ENCODE data around the gene CHMP2B.
A peak's percentile ranks its signal among the peaks of the same experiment; 100 is the strongest.

The CHMP2B gene

GRCh38 chr3:87227104-87227834, at the start of gene CHMP2B:
CHMP2B (plus strand) TSS chr3:87227309; CDS start chr3:87227523, 214 bp downstream.
- peak; percentile 92 for DNase-seq
- Mint-ChIP-seq H3K4me3 (peak within 1 kb of the TSS; percentile 93), H3K4me1 (peaks cover 38% of the 10 kb centered on the region), H3K36me3 (ENCODE audit: low read depth) (peaks cover 15% of the 10 kb centered on the region), H3K27me3 (ENCODE audit: low read depth, poor library complexity) (peaks cover 15% of the 10 kb centered on the region), H3K9me3 (peaks cover 4% of the 10 kb centered on the region), H3K27ac (peak within 1 kb of the TSS; percentile 99)
- TF ChIP-seq, protein P1, sequence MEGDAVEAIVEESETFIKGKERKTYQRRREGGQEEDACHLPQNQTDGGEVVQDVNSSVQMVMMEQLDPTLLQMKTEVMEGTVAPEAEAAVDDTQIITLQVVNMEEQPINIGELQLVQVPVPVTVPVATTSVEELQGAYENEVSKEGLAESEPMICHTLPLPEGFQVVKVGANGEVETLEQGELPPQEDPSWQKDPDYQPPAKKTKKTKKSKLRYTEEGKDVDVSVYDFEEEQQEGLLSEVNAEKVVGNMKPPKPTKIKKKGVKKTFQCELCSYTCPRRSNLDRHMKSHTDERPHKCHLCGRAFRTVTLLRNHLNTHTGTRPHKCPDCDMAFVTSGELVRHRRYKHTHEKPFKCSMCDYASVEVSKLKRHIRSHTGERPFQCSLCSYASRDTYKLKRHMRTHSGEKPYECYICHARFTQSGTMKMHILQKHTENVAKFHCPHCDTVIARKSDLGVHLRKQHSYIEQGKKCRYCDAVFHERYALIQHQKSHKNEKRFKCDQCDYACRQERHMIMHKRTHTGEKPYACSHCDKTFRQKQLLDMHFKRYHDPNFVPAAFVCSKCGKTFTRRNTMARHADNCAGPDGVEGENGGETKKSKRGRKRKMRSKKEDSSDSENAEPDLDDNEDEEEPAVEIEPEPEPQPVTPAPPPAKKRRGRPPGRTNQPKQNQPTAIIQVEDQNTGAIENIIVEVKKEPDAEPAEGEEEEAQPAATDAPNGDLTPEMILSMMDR (IDR thresholded peaks at IDR 0.05): no peak

DNA sequence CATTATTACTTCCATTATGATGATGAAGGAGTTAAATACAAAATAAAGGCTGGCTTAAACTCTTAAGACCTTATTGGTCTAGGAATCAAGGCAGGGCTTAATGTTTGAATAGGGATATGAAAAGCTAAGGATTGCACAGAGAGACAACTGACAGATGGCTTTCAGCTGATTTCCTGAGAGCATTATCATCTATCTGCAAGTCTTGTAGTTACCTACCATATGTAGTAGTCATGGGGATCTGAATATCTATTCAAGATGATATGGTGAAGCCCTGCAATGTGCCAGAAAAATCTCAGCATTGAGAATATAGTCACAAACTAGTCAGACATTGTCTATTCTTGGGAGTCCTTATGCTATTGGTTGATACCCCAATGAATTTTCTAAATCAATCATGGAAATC, 47.5 kb upstream of the CHMP2B start:
- H3K36me3 Mint-ChIP-seq (ENCODE audit: low read depth): no peaks in the 10 kb centered on the region
- H3K4me3 Mint-ChIP-seq: no peak overlapping the region
- TF ChIP-seq, protein P1 (IDR thresholded peaks at IDR 0.05): no peak
- no peak overlapping the region for H3K27ac Mint-ChIP-seq
- no peak for DNase-seq
- no peaks in the 10 kb centered on the region for H3K4me1 Mint-ChIP-seq
- H3K9me3 Mint-ChIP-seq: no peaks in the 10 kb centered on the region
- H3K27me3 Mint-ChIP-seq (ENCODE audit: low read depth, poor library complexity): peaks cover 5% of the 10 kb centered on the region

DNA sequence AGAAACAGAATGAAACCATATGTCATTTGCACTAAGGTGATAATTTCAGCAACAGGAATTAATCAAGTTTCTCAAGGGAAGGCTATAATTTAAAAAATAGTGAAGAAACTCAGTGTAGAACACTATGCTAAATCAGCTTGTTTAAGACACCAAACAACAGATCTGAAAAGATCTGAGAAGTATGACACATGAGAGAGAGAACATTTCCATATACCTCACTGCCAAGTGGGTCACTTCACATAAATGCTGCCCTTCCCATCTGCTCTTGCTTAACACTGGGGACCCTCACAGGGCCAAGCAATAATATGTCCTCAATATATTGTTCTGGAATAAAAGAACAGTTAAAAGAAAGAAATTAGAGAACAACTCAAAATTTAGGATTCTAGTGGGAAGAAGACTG, 45.6 kb upstream of the CHMP2B start:
- H3K4me1 Mint-ChIP-seq: peaks cover under 1% of the 10 kb centered on the region
- DNase-seq: no peak
- H3K27me3 Mint-ChIP-seq (ENCODE audit: low read depth, poor library complexity): peaks cover 3% of the 10 kb centered on the region
- no peaks in the 10 kb centered on the region for H3K9me3 Mint-ChIP-seq
- no peaks in the 10 kb centered on the region for H3K36me3 Mint-ChIP-seq (ENCODE audit: low read depth)
- H3K4me3 Mint-ChIP-seq: no peak overlapping the region
- TF ChIP-seq, protein P1 (IDR thresholded peaks at IDR 0.05): no peak
- no peak overlapping the region for H3K27ac Mint-ChIP-seq

- Mint-ChIP-seq H3K4me3 (no peak overlapping the region), H3K27me3 (ENCODE audit: low read depth, poor library complexity) (peaks cover 3% of the 10 kb centered on the region), H3K9me3 (no peaks in the 10 kb centered on the region), H3K36me3 (ENCODE audit: low read depth) (no peaks in the 10 kb centered on the region), H3K27ac (no peak overlapping the region), H3K4me1 (peaks cover 5% of the 10 kb centered on the region)
- no peak for DNase-seq
- TF ChIP-seq, protein P1 (IDR thresholded peaks at IDR 0.05): no peak
Measured at GRCh38 chr3:87182023-87182422, 45.1 kb upstream of the CHMP2B start.

DNA sequence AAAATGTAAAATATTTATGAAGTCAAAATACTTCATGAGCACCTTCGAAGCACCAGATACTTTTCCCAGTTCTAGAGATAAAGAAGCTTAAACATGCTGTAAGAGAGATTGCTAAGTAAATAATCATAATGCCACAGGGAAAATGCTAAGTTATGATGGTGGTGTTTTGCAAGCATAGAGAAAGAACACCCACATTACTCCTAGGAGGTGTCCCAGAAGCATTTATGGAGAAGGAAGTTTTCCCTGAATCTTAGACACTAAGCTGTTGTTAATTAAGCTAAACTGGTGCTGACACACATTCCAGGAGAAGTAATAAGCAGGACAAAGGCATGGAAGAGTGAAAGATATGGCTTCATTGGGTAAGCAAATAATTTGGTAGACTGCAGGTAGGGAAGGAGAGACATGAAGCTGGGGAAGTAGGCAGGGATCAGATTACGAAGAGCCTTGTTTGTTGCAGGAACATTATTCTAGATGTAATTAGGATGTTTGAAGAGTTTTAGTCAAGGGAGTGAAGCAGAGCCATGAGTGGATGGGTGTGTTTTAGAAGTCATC, 40.4 kb upstream of the CHMP2B start:
- no peaks in the 10 kb centered on the region for H3K36me3 Mint-ChIP-seq (ENCODE audit: low read depth)
- H3K27ac Mint-ChIP-seq: no peak overlapping the region
- H3K4me1 Mint-ChIP-seq: peaks cover 7% of the 10 kb centered on the region
- H3K4me3 Mint-ChIP-seq: no peak overlapping the region
- no peaks in the 10 kb centered on the region for H3K27me3 Mint-ChIP-seq (ENCODE audit: low read depth, poor library complexity)
- no peaks in the 10 kb centered on the region for H3K9me3 Mint-ChIP-seq
- TF ChIP-seq, protein P1 (IDR thresholded peaks at IDR 0.05): no peak
- DNase-seq: no peak

DNA sequence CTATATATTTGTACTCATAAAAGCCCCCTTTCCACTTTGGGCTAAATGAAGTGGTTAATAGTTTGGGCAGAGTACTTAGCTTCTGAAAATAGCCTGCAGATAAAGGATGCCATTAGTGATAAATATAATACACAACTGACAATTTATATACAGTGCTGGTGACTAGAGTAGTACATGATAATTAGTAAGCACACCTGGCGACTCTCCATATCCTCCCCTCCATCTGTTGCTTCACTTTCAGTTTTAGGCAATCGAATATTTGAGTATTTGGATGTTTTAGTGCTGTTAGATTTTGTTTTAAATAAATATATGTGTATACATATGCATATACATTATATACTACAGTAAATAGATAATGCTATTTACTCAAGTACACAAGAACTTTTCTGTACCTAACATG, 35.9 kb upstream of the CHMP2B start:
- Mint-ChIP-seq H3K36me3 (ENCODE audit: low read depth) (no peaks in the 10 kb centered on the region), H3K4me3 (no peak overlapping the region), H3K4me1 (peaks cover 7% of the 10 kb centered on the region), H3K27ac (no peak overlapping the region), H3K27me3 (ENCODE audit: low read depth, poor library complexity) (peaks cover 3% of the 10 kb centered on the region), H3K9me3 (peaks cover 3% of the 10 kb centered on the region)
- no peak for DNase-seq
- TF ChIP-seq, protein P1 (IDR thresholded peaks at IDR 0.05): no peak
